Liver (tissue), 9 donors: ENCODE data around the gene PPP4C. TPM values are rescaled to one million over a fixed set of nuclear protein-coding genes. Genes with fewer than 3 reads are reported as not detected.
A peak's percentile ranks its signal among the peaks of the same experiment; 100 is the strongest.

Experiments used
- DNase-seq: peaks from one replicate; pipeline ENCODE4 v3.0.0-alpha.2; 2017; ENCODE audit warnings: low spot score
- H3K27ac ChIP-seq, 2 donors: one replicate each; pipeline ENCODE4 v1.7.0; 2013; ENCODE audit warnings: inconsistent platforms in 2 of 2, low read length in 2 of 2, control low read depth in 1 of 2, low read depth in 1 of 2, mild to moderate bottlenecking in 1 of 2
- H3K27me3 ChIP-seq, 4 donors: one replicate each; pipeline versions ENCODE4 v1.6.1 to v1.7.0; 2013; ENCODE audit warnings: low read length in 3 of 4, inconsistent platforms in 1 of 4, mild to moderate bottlenecking in 1 of 4, moderate library complexity in 1 of 4; ENCODE audit not compliant: control insufficient read depth in 4 of 4, insufficient read depth in 4 of 4
- H3K36me3 ChIP-seq, 4 donors: one replicate each; pipeline versions ENCODE4 v1.6.1 to v1.7.0; 2013; ENCODE audit warnings: low read length in 3 of 4, mild to moderate bottlenecking in 3 of 4, low read depth in 1 of 4, moderate library complexity in 1 of 4; ENCODE audit not compliant: control insufficient read depth in 4 of 4, insufficient read depth in 3 of 4
- H3K4me1 ChIP-seq, 4 donors: one replicate each; pipeline versions ENCODE4 v1.6.1 to v1.7.0; 2013; ENCODE audit warnings: low read length in 3 of 4, mild to moderate bottlenecking in 3 of 4, moderate library complexity in 1 of 4; ENCODE audit not compliant: control insufficient read depth in 4 of 4, insufficient read depth in 4 of 4
- H3K4me3 ChIP-seq, 3 donors: one replicate each; pipeline versions ENCODE4 v1.6.1 to v1.7.0; 2013; ENCODE audit warnings: low read length in 3 of 3, control low read depth in 1 of 3, low read depth in 1 of 3, mild to moderate bottlenecking in 1 of 3
- H3K9ac ChIP-seq, 2 donors: one replicate each; pipeline ENCODE4 v1.7.0; 2013; ENCODE audit warnings: low read length in 2 of 2, mild to moderate bottlenecking in 2 of 2, moderate library complexity in 2 of 2, control low read depth in 1 of 2, low read depth in 1 of 2
- H3K9me3 ChIP-seq, 4 donors: one replicate each; pipeline versions ENCODE4 v1.6.1 to v1.7.0; 2013; ENCODE audit warnings: low read length in 3 of 4; ENCODE audit not compliant: control insufficient read depth in 4 of 4
- ATF3 ChIP-seq: IDR thresholded peaks from 2 replicates; pipeline ENCODE4 v1.6.1; 2016; ENCODE audit warnings: antibody characterized with exemption
- CTCF ChIP-seq: fragments of 150-350 bp; IDR thresholded peaks from 2 replicates; pipeline ENCODE4 v1.5.1; 2017; ENCODE audit warnings: improper control_type of control experiment, low read depth, low read length; ENCODE audit not compliant: missing input control
- EGR1 ChIP-seq, 2 donors: IDR thresholded peaks; 2 replicates each; pipeline ENCODE4 v1.6.1; 2016 to 2018; ENCODE audit warnings: antibody characterized with exemption in 2 of 2, low read depth in 2 of 2
- FOXA2 ChIP-seq: IDR thresholded peaks from 2 replicates; pipeline ENCODE4 v1.6.1; 2016; ENCODE audit warnings: antibody characterized with exemption
- GABPA ChIP-seq, 2 donors: IDR thresholded peaks in 1 of 2; conservative IDR thresholded peaks in 1 of 2; 2 replicates each; pipeline ENCODE4 v1.6.1; 2016; ENCODE audit warnings: antibody characterized with exemption in 2 of 2, mild to moderate bottlenecking in 1 of 2, moderate library complexity in 1 of 2
- HNF4A ChIP-seq, 2 donors: conservative IDR thresholded peaks; 2 replicates each; pipeline ENCODE4 v1.6.1; 2016; ENCODE audit warnings: antibody characterized with exemption in 2 of 2, mild to moderate bottlenecking in 2 of 2
- HNF4G ChIP-seq: IDR thresholded peaks from 2 replicates; pipeline ENCODE4 v1.6.1; 2016; ENCODE audit warnings: antibody characterized with exemption
- JUND ChIP-seq, 2 donors: IDR thresholded peaks; 2 replicates each; pipeline ENCODE4 v1.6.1; 2016; ENCODE audit warnings: antibody characterized with exemption in 2 of 2
- MAX ChIP-seq: IDR thresholded peaks from 2 replicates; pipeline ENCODE4 v1.6.1; 2016; ENCODE audit warnings: antibody characterized with exemption
- NR2F2 ChIP-seq: IDR thresholded peaks from 2 replicates; pipeline ENCODE4 v1.6.1; 2016; ENCODE audit warnings: antibody characterized with exemption
- RAD21 ChIP-seq, 2 donors: IDR thresholded peaks; 2 replicates each; pipeline ENCODE4 v1.6.1; 2016; ENCODE audit warnings: antibody characterized with exemption in 2 of 2, mild to moderate bottlenecking in 2 of 2
- RXRA ChIP-seq, 2 donors: IDR thresholded peaks; 2 replicates each; pipeline ENCODE4 v1.6.1; 2017 to 2018; ENCODE audit warnings: antibody characterized with exemption in 2 of 2, mild to moderate bottlenecking in 1 of 2
- SP1 ChIP-seq: IDR thresholded peaks from 2 replicates; pipeline ENCODE4 v1.6.1; 2018; ENCODE audit warnings: antibody characterized with exemption, mild to moderate bottlenecking
- TAF1 ChIP-seq: conservative IDR thresholded peaks from 2 replicates; pipeline ENCODE4 v1.6.1; 2016; ENCODE audit warnings: antibody characterized with exemption, mild to moderate bottlenecking
- YY1 ChIP-seq: IDR thresholded peaks from 2 replicates; pipeline ENCODE4 v1.6.1; 2016; ENCODE audit warnings: antibody characterized with exemption, mild to moderate bottlenecking
- ZBTB33 ChIP-seq: IDR thresholded peaks from 2 replicates; pipeline ENCODE4 v1.6.1; 2016; ENCODE audit warnings: antibody characterized with exemption
- WGBS: extraction: QIAGEN DNeasy Blood & Tissue Kit; methylation state at CpG from one replicate; pipeline ENCODE4 v1.1.7; 2013; 5-methylcytosine and 5-hydroxymethylcytosine counted together
- polyA plus RNA-seq, 2 donors: library from polyadenylated mRNA; stranded (reverse) in 1 of 2; unstranded in 1 of 2; fragments of 200-250 nt in 1 of 2; fragments of >200 nt in 1 of 2; fragmentation: Nextera tagmentation in 1 of 2; extraction: Ambion mirVana in 1 of 2; gene quantifications; one replicate each; pipeline versions ENCODE4 v1.2.1 to v1.2.3, GENCODE V29; 2013 to 2015
- total RNA-seq, 2 donors: library from RNA; depleted of rRNA; stranded (reverse); fragments of >200 nt; gene quantifications; one replicate each; pipeline ENCODE4 v1.2.3, GENCODE V29; 2014
- donor health status: healthy.
- donor health status: healthy.
- donor health status: healthy.
- donor health status: healthy.
- donor health status: healthy.

PPP4C gene
- total and polyA plus RNA-seq, 4 donors, result 49.7 to 79.6 (median 62.5) TPM

- Histone ChIP-seq H3K4me1 (no peaks in the 10 kb centered on the region), H3K4me3 (no peak overlapping the region), H3K27ac (no peak overlapping the region), H3K36me3 (no peaks in the 10 kb centered on the region), H3K27me3 (peaks cover 0 to 3% (median under 1%) of the 10 kb centered on the region in 4 donors), H3K9ac (no peak overlapping the region), H3K9me3 (no peaks in the 10 kb centered on the region)
- no peak for DNase-seq
- 26% methylated on average over 11 of the region's 11 CpGs for WGBS
- TF ChIP-seq HNF4G, result no peak
- no peak for TF ChIP-seq YY1
- TF ChIP-seq RXRA (IDR thresholded peaks at IDR 0.05), result no peak
- no peak for TF ChIP-seq NR2F2
- no peak for TF ChIP-seq EGR1 (IDR thresholded peaks at IDR 0.05; ENCODE audit: low read depth in 2 of 2)
- no peak for TF ChIP-seq ATF3
- no peak for TF ChIP-seq RAD21 (IDR thresholded peaks at IDR 0.05)
- no peak for TF ChIP-seq TAF1
- TF ChIP-seq HNF4A (conservative IDR thresholded peaks at IDR 0.05), result no peak
Observed at GRCh38 chr16:30031477-30031918, 44.3 kb upstream of the PPP4C start.

- H3K4me1 ChIP-seq, result no peaks in the 10 kb centered on the region
- 25% methylated on average over 12 of the region's 12 CpGs for WGBS
- H3K4me3 ChIP-seq, result no peak overlapping the region
- peaks cover 0 to 3% (median under 1%) of the 10 kb centered on the region in 4 donors for H3K27me3 ChIP-seq
- TF ChIP-seq CTCF (peak; percentile 62), YY1 (no peak), RXRA (IDR thresholded peaks at IDR 0.05) (no peak), RAD21 (IDR thresholded peaks at IDR 0.05) (peak; percentile 64 to 73), TAF1 (no peak), HNF4A (conservative IDR thresholded peaks at IDR 0.05) (peak in 1 of 2 donors; percentile 21), HNF4G (no peak), EGR1 (IDR thresholded peaks at IDR 0.05; ENCODE audit: low read depth in 2 of 2) (no peak), MAX (no peak)
- peak; percentile 65 for DNase-seq
- H3K9ac ChIP-seq, result no peak overlapping the region
- no peaks in the 10 kb centered on the region for H3K36me3 ChIP-seq
- H3K9me3 ChIP-seq, result no peaks in the 10 kb centered on the region
- H3K27ac ChIP-seq, result no peak overlapping the region
Observed at GRCh38 chr16:30032083-30032819, 43.5 kb upstream of the PPP4C start.

GRCh38 chr16:30033270-30033669, 42.5 kb upstream of the PPP4C start:
- Histone ChIP-seq H3K9me3 (no peaks in the 10 kb centered on the region), H3K4me1 (no peaks in the 10 kb centered on the region), H3K4me3 (no peak overlapping the region), H3K36me3 (no peaks in the 10 kb centered on the region), H3K27ac (no peak overlapping the region), H3K9ac (no peak overlapping the region), H3K27me3 (peaks cover 0 to 3% (median under 1%) of the 10 kb centered on the region in 4 donors)
- no peak for DNase-seq
- TF ChIP-seq ATF3, result no peak
- no peak for TF ChIP-seq HNF4G
- TF ChIP-seq ZBTB33, result no peak
- TF ChIP-seq RAD21 (IDR thresholded peaks at IDR 0.05), result no peak
- TF ChIP-seq HNF4A (conservative IDR thresholded peaks at IDR 0.05), result no peak
- TF ChIP-seq JUND (IDR thresholded peaks at IDR 0.05), result no peak
- TF ChIP-seq FOXA2, result no peak
- TF ChIP-seq MAX, result no peak
- no peak for TF ChIP-seq GABPA (IDR thresholded peaks at IDR 0.05 in 1 of 2, conservative IDR thresholded peaks at IDR 0.05 in 1 of 2)
- no peak for TF ChIP-seq SP1
- WGBS, result 64% methylated on average over 7 of the region's 7 CpGs
